ENCODE measurements around the gene PARM1.
"Not testable (repeated sequence)": the region's sequence is repeated elsewhere in the genome, so short reads cannot be mapped to it uniquely, and the experiment has no call there.

PARM1 gene

GRCh38 chr4:74983253-74983635 lies 50.3 kb downstream of the PARM1 start:
- DNase-seq (ENCODE audit: low read depth) = no peak

GRCh38 chr4:74990276-74990875 lies 57.5 kb downstream of the PARM1 start:
- DNase-seq (ENCODE audit: low read depth) = no peak

- DNase-seq (ENCODE audit: low read depth) = not testable (repeated sequence)
Observed at GRCh38 chr4:74994436-74994835, 61.5 kb downstream of the PARM1 start.

- DNase-seq (ENCODE audit: low read depth) = no peak
Observed at GRCh38 chr4:74996996-74997395, 64.1 kb downstream of the PARM1 start.

GRCh38 chr4:74997948-74998729 lies 65.2 kb downstream of the PARM1 start:
- no peak for DNase-seq (ENCODE audit: low read depth)

GRCh38 chr4:74999714-75000309 lies 66.9 kb downstream of the PARM1 start:
- no peak for DNase-seq (ENCODE audit: low read depth)

GRCh38 chr4:75001871-75002270 lies 69.0 kb downstream of the PARM1 start:
- DNase-seq (ENCODE audit: low read depth) = no peak

GRCh38 chr4:75002381-75002780 lies 69.5 kb downstream of the PARM1 start:
- DNase-seq (ENCODE audit: low read depth) = no peak

- no peak for DNase-seq (ENCODE audit: low read depth)
Observed at GRCh38 chr4:75003979-75004378, 71.1 kb downstream of the PARM1 start.

GRCh38 chr4:75004755-75005668 lies 72.1 kb downstream of the PARM1 start:
- DNase-seq (ENCODE audit: low read depth) = no peak

GRCh38 chr4:75005727-75006126 lies 72.8 kb downstream of the PARM1 start:
- no peak for DNase-seq (ENCODE audit: low read depth)

- no peak for DNase-seq (ENCODE audit: low read depth)
Observed at GRCh38 chr4:75007891-75008290, 75.0 kb downstream of the PARM1 start.

- DNase-seq (ENCODE audit: low read depth) = no peak
Observed at GRCh38 chr4:75009138-75009537, 76.2 kb downstream of the PARM1 start.

GRCh38 chr4:75011131-75011795 lies 78.3 kb downstream of the PARM1 start:
- DNase-seq (ENCODE audit: low read depth) = no peak

GRCh38 chr4:75015627-75016026 lies 82.7 kb downstream of the PARM1 start:
- no peak for DNase-seq (ENCODE audit: low read depth)

- DNase-seq (ENCODE audit: low read depth) = no peak
Observed at GRCh38 chr4:75016472-75016871, 83.6 kb downstream of the PARM1 start.

GRCh38 chr4:75018811-75019479 lies 86.0 kb downstream of the PARM1 start:
- DNase-seq (ENCODE audit: low read depth) = no peak

GRCh38 chr4:75025431-75025830 lies 92.5 kb downstream of the PARM1 start:
- DNase-seq (ENCODE audit: low read depth) = no peak

- DNase-seq (ENCODE audit: low read depth) = no peak
Observed at GRCh38 chr4:75028196-75028854, 95.4 kb downstream of the PARM1 start.

GRCh38 chr4:75030028-75030427 lies 97.1 kb downstream of the PARM1 start:
- DNase-seq (ENCODE audit: low read depth) = no peak

Measured in HS-27A (cell line).